Mesothelial cell of epicardium (in vitro differentiated cells): ENCODE results near the gene BIRC5. TPM values are rescaled to one million over a fixed set of nuclear protein-coding genes. Genes with fewer than 3 reads are reported as not detected.

Experiments
- DNase-seq, 2 experiments: peaks; one replicate each; pipeline ENCODE4 v3.0.0; 2021; ENCODE audit warnings: low spot score in 2 of 2; ENCODE audit not compliant: unreplicated experiment in 2 of 2
- H3K27ac Mint-ChIP-seq: 2 replicates; pipeline ENCODE4 v1.8.0; 2021; ENCODE audit warnings: mixed read lengths
- H3K27me3 Mint-ChIP-seq: 2 replicates; pipeline ENCODE4 v1.8.0; 2021; ENCODE audit warnings: low read depth, mixed read lengths
- H3K36me3 Mint-ChIP-seq: 2 replicates; pipeline ENCODE4 v1.8.0; 2021; ENCODE audit warnings: mixed read lengths
- H3K4me1 Mint-ChIP-seq: 2 replicates; pipeline ENCODE4 v1.8.0; 2021; ENCODE audit warnings: mixed read lengths
- H3K4me3 Mint-ChIP-seq: 2 replicates; pipeline ENCODE4 v1.8.0; 2021; ENCODE audit warnings: mild to moderate bottlenecking, moderate library complexity, mixed read lengths
- H3K9me3 Mint-ChIP-seq: 2 replicates; pipeline ENCODE4 v1.8.0; 2021; ENCODE audit warnings: mixed read lengths
- total RNA-seq: library from RNA; stranded (reverse); gene quantifications from 3 replicates; pipeline ENCODE4 v1.2.1, GENCODE V29; 2021
- TF ChIP-seq, protein P1 (sequence below): fragments of 200-600 bp; sonication (generic); IDR thresholded peaks from one replicate; pipeline ENCODE4 v1.5.0; 2021; ENCODE audit warnings: antibody characterized with exemption; ENCODE audit not compliant: unreplicated experiment

The BIRC5 gene
- total RNA-seq, 1 donor from 2014 or later, result 22.8 TPM

DNA sequence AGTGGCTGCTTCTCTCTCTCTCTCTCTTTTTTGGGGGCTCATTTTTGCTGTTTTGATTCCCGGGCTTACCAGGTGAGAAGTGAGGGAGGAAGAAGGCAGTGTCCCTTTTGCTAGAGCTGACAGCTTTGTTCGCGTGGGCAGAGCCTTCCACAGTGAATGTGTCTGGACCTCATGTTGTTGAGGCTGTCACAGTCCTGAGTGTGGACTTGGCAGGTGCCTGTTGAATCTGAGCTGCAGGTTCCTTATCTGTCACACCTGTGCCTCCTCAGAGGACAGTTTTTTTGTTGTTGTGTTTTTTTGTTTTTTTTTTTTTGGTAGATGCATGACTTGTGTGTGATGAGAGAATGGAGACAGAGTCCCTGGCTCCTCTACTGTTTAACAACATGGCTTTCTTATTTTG lies 9.7 kb downstream of the BIRC5 start:
- Mint-ChIP-seq H3K4me1 (no peaks in the 10 kb centered on the region), H3K9me3 (no peaks in the 10 kb centered on the region), H3K27me3 (no peaks in the 10 kb centered on the region), H3K4me3 (no peak overlapping the region), H3K27ac (peak overlapping the region; percentile 61), H3K36me3 (peaks cover 15% of the 10 kb centered on the region)
- DNase-seq, result no peak
- TF ChIP-seq, protein P1, sequence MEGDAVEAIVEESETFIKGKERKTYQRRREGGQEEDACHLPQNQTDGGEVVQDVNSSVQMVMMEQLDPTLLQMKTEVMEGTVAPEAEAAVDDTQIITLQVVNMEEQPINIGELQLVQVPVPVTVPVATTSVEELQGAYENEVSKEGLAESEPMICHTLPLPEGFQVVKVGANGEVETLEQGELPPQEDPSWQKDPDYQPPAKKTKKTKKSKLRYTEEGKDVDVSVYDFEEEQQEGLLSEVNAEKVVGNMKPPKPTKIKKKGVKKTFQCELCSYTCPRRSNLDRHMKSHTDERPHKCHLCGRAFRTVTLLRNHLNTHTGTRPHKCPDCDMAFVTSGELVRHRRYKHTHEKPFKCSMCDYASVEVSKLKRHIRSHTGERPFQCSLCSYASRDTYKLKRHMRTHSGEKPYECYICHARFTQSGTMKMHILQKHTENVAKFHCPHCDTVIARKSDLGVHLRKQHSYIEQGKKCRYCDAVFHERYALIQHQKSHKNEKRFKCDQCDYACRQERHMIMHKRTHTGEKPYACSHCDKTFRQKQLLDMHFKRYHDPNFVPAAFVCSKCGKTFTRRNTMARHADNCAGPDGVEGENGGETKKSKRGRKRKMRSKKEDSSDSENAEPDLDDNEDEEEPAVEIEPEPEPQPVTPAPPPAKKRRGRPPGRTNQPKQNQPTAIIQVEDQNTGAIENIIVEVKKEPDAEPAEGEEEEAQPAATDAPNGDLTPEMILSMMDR, result no peak

DNA sequence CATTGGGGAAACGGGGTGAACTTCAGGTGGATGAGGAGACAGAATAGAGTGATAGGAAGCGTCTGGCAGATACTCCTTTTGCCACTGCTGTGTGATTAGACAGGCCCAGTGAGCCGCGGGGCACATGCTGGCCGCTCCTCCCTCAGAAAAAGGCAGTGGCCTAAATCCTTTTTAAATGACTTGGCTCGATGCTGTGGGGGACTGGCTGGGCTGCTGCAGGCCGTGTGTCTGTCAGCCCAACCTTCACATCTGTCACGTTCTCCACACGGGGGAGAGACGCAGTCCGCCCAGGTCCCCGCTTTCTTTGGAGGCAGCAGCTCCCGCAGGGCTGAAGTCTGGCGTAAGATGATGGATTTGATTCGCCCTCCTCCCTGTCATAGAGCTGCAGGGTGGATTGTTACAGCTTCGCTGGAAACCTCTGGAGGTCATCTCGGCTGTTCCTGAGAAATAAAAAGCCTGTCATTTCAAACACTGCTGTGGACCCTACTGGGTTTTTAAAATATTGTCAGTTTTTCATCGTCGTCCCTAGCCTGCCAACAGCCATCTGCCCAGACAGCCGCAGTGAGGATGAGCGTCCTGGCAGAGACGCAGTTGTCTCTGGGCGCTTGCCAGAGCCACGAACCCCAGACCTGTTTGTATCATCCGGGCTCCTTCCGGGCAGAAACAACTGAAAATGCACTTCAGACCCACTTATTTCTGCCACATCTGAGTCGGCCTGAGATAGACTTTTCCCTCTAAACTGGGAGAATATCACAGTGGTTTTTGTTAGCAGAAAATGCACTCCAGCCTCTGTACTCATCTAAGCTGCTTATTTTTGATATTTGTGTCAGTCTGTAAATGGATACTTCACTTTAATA lies 10.4 kb downstream of the BIRC5 start:
- no peak for DNase-seq
- Mint-ChIP-seq H3K4me1 (no peaks in the 10 kb centered on the region), H3K9me3 (no peaks in the 10 kb centered on the region), H3K4me3 (no peak overlapping the region), H3K27ac (peak overlapping the region; percentile 61), H3K36me3 (peaks cover 13% of the 10 kb centered on the region), H3K27me3 (peaks cover 5% of the 10 kb centered on the region)
- TF ChIP-seq, protein P1, result no peak

DNA sequence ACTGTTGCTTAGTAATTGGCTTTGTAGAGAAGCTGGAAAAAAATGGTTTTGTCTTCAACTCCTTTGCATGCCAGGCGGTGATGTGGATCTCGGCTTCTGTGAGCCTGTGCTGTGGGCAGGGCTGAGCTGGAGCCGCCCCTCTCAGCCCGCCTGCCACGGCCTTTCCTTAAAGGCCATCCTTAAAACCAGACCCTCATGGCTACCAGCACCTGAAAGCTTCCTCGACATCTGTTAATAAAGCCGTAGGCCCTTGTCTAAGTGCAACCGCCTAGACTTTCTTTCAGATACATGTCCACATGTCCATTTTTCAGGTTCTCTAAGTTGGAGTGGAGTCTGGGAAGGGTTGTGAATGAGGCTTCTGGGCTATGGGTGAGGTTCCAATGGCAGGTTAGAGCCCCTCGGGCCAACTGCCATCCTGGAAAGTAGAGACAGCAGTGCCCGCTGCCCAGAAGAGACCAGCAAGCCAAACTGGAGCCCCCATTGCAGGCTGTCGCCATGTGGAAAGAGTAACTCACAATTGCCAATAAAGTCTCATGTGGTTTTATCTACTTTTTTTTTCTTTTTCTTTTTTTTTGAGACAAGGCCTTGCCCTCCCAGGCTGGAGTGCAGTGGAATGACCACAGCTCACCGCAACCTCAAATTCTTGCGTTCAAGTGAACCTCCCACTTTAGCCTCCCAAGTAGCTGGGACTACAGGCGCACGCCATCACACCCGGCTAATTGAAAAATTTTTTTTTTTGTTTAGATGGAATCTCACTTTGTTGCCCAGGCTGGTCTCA lies 11.2 kb downstream of the BIRC5 start:
- no peaks in the 10 kb centered on the region for H3K9me3 Mint-ChIP-seq
- H3K27ac Mint-ChIP-seq, result no peak overlapping the region
- H3K36me3 Mint-ChIP-seq, result peaks cover 8% of the 10 kb centered on the region
- TF ChIP-seq, protein P1, result no peak
- DNase-seq, result no peak
- no peaks in the 10 kb centered on the region for H3K4me1 Mint-ChIP-seq
- peaks cover 12% of the 10 kb centered on the region for H3K27me3 Mint-ChIP-seq
- H3K4me3 Mint-ChIP-seq, result no peak overlapping the region

DNA sequence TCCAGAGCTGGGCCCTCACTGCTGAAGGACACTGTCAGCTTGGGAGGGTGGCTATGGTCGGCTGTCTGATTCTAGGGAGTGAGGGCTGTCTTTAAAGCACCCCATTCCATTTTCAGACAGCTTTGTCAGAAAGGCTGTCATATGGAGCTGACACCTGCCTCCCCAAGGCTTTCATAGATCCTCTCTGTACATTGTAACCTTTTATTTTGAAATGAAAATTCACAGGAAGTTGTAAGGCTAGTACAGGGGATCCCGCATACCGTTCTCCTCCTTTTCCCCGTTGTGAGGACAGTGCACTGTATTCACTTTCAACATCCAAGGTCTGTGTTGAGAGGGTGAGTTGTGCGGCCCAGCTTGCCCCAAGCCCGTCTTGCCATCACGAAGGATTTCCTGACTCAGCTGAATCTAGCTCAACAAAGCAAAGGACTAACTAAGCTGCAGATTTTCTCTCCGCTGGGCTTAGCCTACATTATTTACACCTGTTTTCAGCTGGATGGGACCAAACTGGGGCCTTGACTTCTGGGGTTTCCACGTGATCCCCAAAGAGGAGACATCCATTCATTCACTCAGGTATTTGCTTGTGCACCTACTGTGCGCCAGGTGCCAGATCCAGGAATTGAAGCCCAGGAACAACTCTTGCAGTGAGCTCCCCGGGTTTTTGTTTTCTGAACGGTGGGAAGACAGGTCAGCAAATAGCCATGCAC lies 12.2 kb downstream of the BIRC5 start:
- no peaks in the 10 kb centered on the region for H3K9me3 Mint-ChIP-seq
- TF ChIP-seq, protein P1, result no peak
- H3K27ac Mint-ChIP-seq, result no peak overlapping the region
- H3K4me3 Mint-ChIP-seq, result no peak overlapping the region
- peaks cover 6% of the 10 kb centered on the region for H3K36me3 Mint-ChIP-seq
- H3K27me3 Mint-ChIP-seq, result peaks cover 21% of the 10 kb centered on the region
- no peak for DNase-seq
- peaks cover 4% of the 10 kb centered on the region for H3K4me1 Mint-ChIP-seq

DNA sequence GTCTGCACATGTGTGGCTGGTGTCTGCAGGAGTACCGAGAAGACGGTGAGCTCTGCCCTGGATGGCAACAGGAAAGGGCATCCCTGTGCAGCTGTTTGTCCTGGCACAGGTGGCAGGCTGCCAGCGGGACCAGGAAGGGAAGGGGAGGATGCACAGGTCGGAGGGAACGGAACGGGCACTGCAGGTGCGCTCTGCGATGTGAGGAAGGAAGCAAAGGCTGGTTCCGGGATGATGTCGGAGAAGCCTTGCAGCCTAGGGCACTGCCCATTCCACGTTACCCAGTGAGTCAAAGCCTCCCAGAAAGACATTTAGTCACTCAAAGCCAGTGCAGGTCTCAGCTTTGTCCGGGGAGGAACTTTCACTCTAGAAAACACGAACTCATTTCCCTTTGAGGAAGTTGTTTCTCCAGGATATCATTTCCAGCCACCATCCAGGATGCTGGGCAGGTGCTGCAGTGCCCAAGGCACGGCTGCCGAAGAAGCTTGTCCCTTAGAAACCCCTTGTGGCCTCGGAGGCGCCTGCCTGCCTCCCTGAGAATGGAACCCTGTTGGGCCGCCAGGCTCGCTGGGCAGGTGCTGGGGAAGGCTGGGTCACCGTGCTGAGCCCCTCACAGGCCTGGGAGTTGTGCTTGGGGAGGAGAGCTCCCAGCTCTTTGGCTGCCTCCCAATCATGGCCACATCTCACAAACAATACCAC lies 12.9 kb downstream of the BIRC5 start:
- Mint-ChIP-seq H3K36me3 (peaks cover 6% of the 10 kb centered on the region), H3K4me3 (no peak overlapping the region), H3K27ac (no peak overlapping the region), H3K27me3 (peaks cover 27% of the 10 kb centered on the region), H3K4me1 (peaks cover 4% of the 10 kb centered on the region), H3K9me3 (no peaks in the 10 kb centered on the region)
- no peak for DNase-seq
- TF ChIP-seq, protein P1, result no peak
